Testis (tissue), 3 donors: ENCODE results near the gene CD59. TPM values are rescaled to one million over a fixed set of nuclear protein-coding genes. Genes with fewer than 3 reads are reported as not detected.
"Not testable (repeated sequence)": the region's sequence is repeated elsewhere in the genome, so short reads cannot be mapped to it uniquely, and the experiment has no call there.

Source experiments
- DNase-seq: peaks from one replicate; pipeline ENCODE4 v3.0.0-alpha.2; 2019
- H3K27ac ChIP-seq, 2 donors: fragments of 200-600 bp; sonication (generic); one replicate each; pipeline ENCODE4 v1.5.1; 2019
- H3K27me3 ChIP-seq: fragments of 200-600 bp; sonication (generic); one replicate; pipeline ENCODE4 v1.5.1; 2019
- H3K36me3 ChIP-seq: fragments of 200-600 bp; sonication (generic); one replicate; pipeline ENCODE4 v1.5.1; 2017; ENCODE audit warnings: low read depth; ENCODE audit errors: missing control alignments
- H3K4me1 ChIP-seq: fragments of 200-600 bp; sonication (generic); one replicate; pipeline ENCODE4 v1.5.1; 2019
- H3K4me3 ChIP-seq, 2 donors: fragments of 200-600 bp; sonication (generic); one replicate each; pipeline ENCODE4 v1.5.1; 2017 to 2019
- H3K9me3 ChIP-seq: fragments of 200-600 bp; sonication (generic); one replicate; pipeline ENCODE4 v1.5.1; 2017
- CTCF ChIP-seq, 3 experiments: fragments of 450-650 bp in 2 of 3; fragments of 200-600 bp in 1 of 3; sonication (generic) in 1 of 3; IDR thresholded peaks; one replicate each; pipeline ENCODE4 v1.5.1; 2016 to 2019; ENCODE audit warnings: antibody characterized with exemption in 3 of 3, mild to moderate bottlenecking in 2 of 3, moderate library complexity in 1 of 3
- POLR2A ChIP-seq: fragments of 450-650 bp; IDR thresholded peaks from one replicate; pipeline ENCODE4 v1.6.1; 2017; ENCODE audit warnings: antibody characterized with exemption, mild to moderate bottlenecking, moderate library complexity
- WGBS, 2 donors: methylation state at CpG; one replicate each; pipeline ENCODE4 v1.1.5; 2018; 5-methylcytosine and 5-hydroxymethylcytosine counted together
- intact Hi-C: fragments of 100-400 bp; cut with DNase I; formaldehyde crosslinking; loops from one replicate; pipeline ENCODE4 v1.15.1; 2023; ENCODE audit warnings: low total_unique reads
- polyA plus RNA-seq: library from polyadenylated mRNA; stranded (reverse); fragments of 350-450 nt; fragmentation: Illumina TruSeq; extraction: RNeasy Lipid Tissue Mini Kit (QIAGEN cat#74804); gene quantifications from one replicate; pipeline ENCODE4 v1.2.3, GENCODE V29; 2014; ENCODE audit warnings: low read depth, low replicate concordance; ENCODE audit not compliant: insufficient read depth
- total RNA-seq, 2 donors: library from RNA; depleted of rRNA; stranded (reverse); fragments of >200 nt; gene quantifications; one replicate each; pipeline ENCODE4 v1.2.3, GENCODE V29; 2016

The CD59 gene
- total and polyA plus RNA-seq, 3 donors from 2014 or later, result 157 to 343 (median 230) TPM

- peaks cover 7% of the 10 kb centered on the region for H3K4me1 ChIP-seq
- TF ChIP-seq POLR2A, result no peak
- TF ChIP-seq CTCF (IDR thresholded peaks at IDR 0.05), result no peak
- DNase-seq, result no peak
- intact Hi-C loops, result no loop called here
- WGBS, 2 donors, result 76 to 77% methylated on average over 7 of the region's 7 CpGs
- no peak overlapping the region for H3K4me3 ChIP-seq
- no peaks in the 10 kb centered on the region for H3K27me3 ChIP-seq
- no peaks in the 10 kb centered on the region for H3K9me3 ChIP-seq
- no peak overlapping the region for H3K27ac ChIP-seq
- no peaks in the 10 kb centered on the region for H3K36me3 ChIP-seq
Observed at GRCh38 chr11:33730716-33731115, 5.5 kb downstream of the CD59 start.

GRCh38 chr11:33729072-33729664 lies 7.1 kb downstream of the CD59 start:
- H3K36me3 ChIP-seq, H3K4me1 ChIP-seq, H3K27me3 ChIP-seq, H3K4me3 ChIP-seq, H3K9me3 ChIP-seq, DNase-seq, H3K27ac ChIP-seq, intact Hi-C loops: not testable (repeated sequence)
- 79% methylated on average over 5 of the region's 5 CpGs for WGBS, 2 donors

- H3K9me3 ChIP-seq, H3K27me3 ChIP-seq, H3K4me3 ChIP-seq, H3K27ac ChIP-seq, intact Hi-C loops, DNase-seq, H3K36me3 ChIP-seq: not testable (repeated sequence)
- H3K4me1 ChIP-seq, result peaks cover 24% of the 10 kb centered on the region
- 47 to 57% methylated on average over 1 of the region's 1 CpG for WGBS, 2 donors
Observed at GRCh38 chr11:33727539-33727938, 8.7 kb downstream of the CD59 start.

GRCh38 chr11:33725496-33725895 lies 10.7 kb downstream of the CD59 start:
- H3K27ac ChIP-seq, result peak overlapping the region in 1 of 2 donors; percentile 86
- H3K4me3 ChIP-seq, result no peak overlapping the region
- H3K9me3 ChIP-seq, result no peaks in the 10 kb centered on the region
- 79% methylated on average over 5 of the region's 5 CpGs for WGBS, 2 donors
- H3K36me3 ChIP-seq, result no peaks in the 10 kb centered on the region
- TF ChIP-seq CTCF (IDR thresholded peaks at IDR 0.05) (no peak), POLR2A (no peak)
- no peak for DNase-seq
- intact Hi-C loops, result no loop called here
- H3K27me3 ChIP-seq, result no peaks in the 10 kb centered on the region
- peaks cover 28% of the 10 kb centered on the region for H3K4me1 ChIP-seq

GRCh38 chr11:33724644-33725035 lies 11.6 kb downstream of the CD59 start:
- H3K4me1 ChIP-seq, result peaks cover 28% of the 10 kb centered on the region
- DNase-seq, result peak; percentile 73
- no peaks in the 10 kb centered on the region for H3K36me3 ChIP-seq

More at GRCh38 chr11:33724644-33725035, 11.6 kb downstream of the CD59 start:
- H3K27ac ChIP-seq, result peak overlapping the region; percentile 64 to 86
- no peaks in the 10 kb centered on the region for H3K27me3 ChIP-seq
- no peak overlapping the region for H3K4me3 ChIP-seq
- WGBS, 2 donors, result 47 to 54% methylated on average over 4 of the region's 4 CpGs
- no peak for TF ChIP-seq POLR2A
- TF ChIP-seq CTCF (IDR thresholded peaks at IDR 0.05), result no peak
- H3K9me3 ChIP-seq, result no peaks in the 10 kb centered on the region
- intact Hi-C loops, result no loop called here
